Mucosa of descending colon (tissue), 3 donors: ENCODE data around the gene GLIS1. TPM values are rescaled to one million over a fixed set of nuclear protein-coding genes. Genes with fewer than 3 reads are reported as not detected.

Experiments used
- ATAC-seq: fragments of 200-7000 bp; cut with Tn5 transposase; one replicate; pipeline ENCODE4 v1.9.1; 2020; ENCODE audit warnings: mild to moderate bottlenecking, moderate library complexity
- DNase-seq, 3 donors: peaks; one replicate each; pipeline ENCODE4 v3.0.0-alpha.2; 2020
- H3K36me3 ChIP-seq: fragments of 200-600 bp; one replicate; pipeline ENCODE4 v1.8.0; 2021; ENCODE audit warnings: low read depth, mild to moderate bottlenecking
- H3K4me1 ChIP-seq: fragments of 200-600 bp; one replicate; pipeline ENCODE4 v1.8.0; 2021; ENCODE audit warnings: low read depth, mild to moderate bottlenecking
- H3K4me3 ChIP-seq: fragments of 200-600 bp; one replicate; pipeline ENCODE4 v1.8.0; 2021; ENCODE audit warnings: mild to moderate bottlenecking
- H3K9me3 ChIP-seq: fragments of 200-600 bp; one replicate; pipeline ENCODE4 v1.8.0; 2021; ENCODE audit warnings: mild to moderate bottlenecking
- intact Hi-C, 2 donors: fragments of 100-400 bp; cut with DNase I in 1 of 2; cut with micrococcal nuclease in 1 of 2; formaldehyde crosslinking; loops; one replicate each; pipeline versions ENCODE4 v1.11.0 to v1.11.1; 2022; cut with DNase I, micrococcal nuclease
- total RNA-seq, 3 donors: library from RNA; stranded (reverse); fragmentation: NEBNext Ultra II Directional in 2 of 3; extraction: Animal tissue kit (Norgen Biotek cat#: 25700) in 2 of 3; gene quantifications; one replicate each; pipeline versions ENCODE4 v1.2.1 to v1.2.4, GENCODE V29; 2021 to 2023
- TF ChIP-seq, protein P1 (sequence below): fragments of 200-600 bp; IDR thresholded peaks from one replicate; pipeline ENCODE4 v1.8.0; 2022; ENCODE audit warnings: antibody characterized with exemption, mild to moderate bottlenecking
- donor health status: DM: no; HTN: no; CAD: no; lungs with moderate emphysema.
- donor health status: DM: no; HTN: no; CAD: no.
- donor health status: DM: no; HTN: yes; CAD: no.

The GLIS1 gene
- total RNA-seq, 3 donors from 2014 or later, result 0.09 to 0.24 (median 0.14) TPM

GRCh38 chr1:53688381-53689102 lies 50.4 kb downstream of the GLIS1 start:
- no peak for DNase-seq
- ATAC-seq, result no peak
- intact Hi-C loops, result no loop called here
- no peak overlapping the region for H3K4me3 ChIP-seq
- TF ChIP-seq, protein P1, sequence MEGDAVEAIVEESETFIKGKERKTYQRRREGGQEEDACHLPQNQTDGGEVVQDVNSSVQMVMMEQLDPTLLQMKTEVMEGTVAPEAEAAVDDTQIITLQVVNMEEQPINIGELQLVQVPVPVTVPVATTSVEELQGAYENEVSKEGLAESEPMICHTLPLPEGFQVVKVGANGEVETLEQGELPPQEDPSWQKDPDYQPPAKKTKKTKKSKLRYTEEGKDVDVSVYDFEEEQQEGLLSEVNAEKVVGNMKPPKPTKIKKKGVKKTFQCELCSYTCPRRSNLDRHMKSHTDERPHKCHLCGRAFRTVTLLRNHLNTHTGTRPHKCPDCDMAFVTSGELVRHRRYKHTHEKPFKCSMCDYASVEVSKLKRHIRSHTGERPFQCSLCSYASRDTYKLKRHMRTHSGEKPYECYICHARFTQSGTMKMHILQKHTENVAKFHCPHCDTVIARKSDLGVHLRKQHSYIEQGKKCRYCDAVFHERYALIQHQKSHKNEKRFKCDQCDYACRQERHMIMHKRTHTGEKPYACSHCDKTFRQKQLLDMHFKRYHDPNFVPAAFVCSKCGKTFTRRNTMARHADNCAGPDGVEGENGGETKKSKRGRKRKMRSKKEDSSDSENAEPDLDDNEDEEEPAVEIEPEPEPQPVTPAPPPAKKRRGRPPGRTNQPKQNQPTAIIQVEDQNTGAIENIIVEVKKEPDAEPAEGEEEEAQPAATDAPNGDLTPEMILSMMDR, result no peak
- H3K36me3 ChIP-seq, result no peaks in the 10 kb centered on the region
- H3K9me3 ChIP-seq, result no peaks in the 10 kb centered on the region
- H3K4me1 ChIP-seq, result no peaks in the 10 kb centered on the region

- no peak for ATAC-seq
Observed at GRCh38 chr1:53687901-53688300, 51.1 kb downstream of the GLIS1 start.

GRCh38 chr1:53687426-53687825 lies 51.5 kb downstream of the GLIS1 start:
- TF ChIP-seq, protein P1, result no peak
- intact Hi-C loops, result no loop called here
- ATAC-seq (no peak), DNase-seq (no peak)
- no peaks in the 10 kb centered on the region for H3K9me3 ChIP-seq
- no peak overlapping the region for H3K4me3 ChIP-seq
- H3K36me3 ChIP-seq, result no peaks in the 10 kb centered on the region
- H3K4me1 ChIP-seq, result no peaks in the 10 kb centered on the region

More at GRCh38 chr1:53687901-53688300, 51.1 kb downstream of the GLIS1 start:
- no peak for DNase-seq
- TF ChIP-seq, protein P1, result no peak
- no peak overlapping the region for H3K4me3 ChIP-seq
- intact Hi-C loops, result no loop called here
- H3K4me1 ChIP-seq, result no peaks in the 10 kb centered on the region
- H3K9me3 ChIP-seq, result no peaks in the 10 kb centered on the region
- H3K36me3 ChIP-seq, result no peaks in the 10 kb centered on the region

DNA sequence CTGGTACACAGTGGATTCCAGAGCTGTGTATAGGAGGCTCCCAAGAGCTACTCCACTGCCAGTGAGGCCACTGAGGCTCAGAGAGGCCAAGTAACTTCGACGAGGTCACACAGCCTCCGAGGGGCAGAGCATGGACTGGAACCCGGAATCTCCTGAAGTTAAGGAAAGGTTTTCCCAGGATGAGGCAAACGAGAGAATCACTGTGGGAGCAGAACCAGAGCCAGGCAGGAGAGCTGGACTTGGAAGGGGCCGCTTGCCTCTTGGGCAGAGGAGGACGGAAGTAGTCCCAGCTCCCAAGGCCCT lies 52.0 kb downstream of the GLIS1 start:
- intact Hi-C loops, result no loop called here
- Histone ChIP-seq H3K9me3 (no peaks in the 10 kb centered on the region), H3K4me1 (peaks cover 5% of the 10 kb centered on the region), H3K4me3 (no peak overlapping the region), H3K36me3 (no peaks in the 10 kb centered on the region)
- ATAC-seq (no peak), DNase-seq (no peak)
- TF ChIP-seq, protein P1, result no peak

GRCh38 chr1:53686091-53686964 lies 52.6 kb downstream of the GLIS1 start:
- Histone ChIP-seq H3K4me1 (peaks cover 9% of the 10 kb centered on the region), H3K4me3 (no peak overlapping the region), H3K9me3 (no peaks in the 10 kb centered on the region), H3K36me3 (no peaks in the 10 kb centered on the region)
- TF ChIP-seq, protein P1, result no peak
- intact Hi-C loops, result no loop called here
- DNase-seq (no peak), ATAC-seq (no peak)
